PC-9 (cell line): ENCODE measurements around the gene NOS1AP. TPM values are rescaled to one million over a fixed set of nuclear protein-coding genes. Genes with fewer than 3 reads are reported as not detected.

Experiments used
- BruUV-seq: library from RNA; stranded (reverse); fragments of 400-500 nt; replicated peaks from 2 replicates; lab custom pipeline; 2021; lab: Mats Ljungman, UMichigan
- CTCF ChIA-PET: fragments of 300-600 bp; sonication (Branson Sonifier 250); formaldehyde crosslinking; loops from one replicate; lab custom pipeline; 2022; ENCODE audit warnings: antibody characterized with exemption; lab: Charles Lee
- POLR2A ChIA-PET: fragments of 300-600 bp; sonication (Branson Sonifier 250); formaldehyde crosslinking; loops from one replicate; lab custom pipeline; 2022; ENCODE audit warnings: antibody characterized with exemption; ENCODE audit not compliant: unreplicated experiment; lab: Charles Lee
- DNase-seq, 2 experiments: peaks; one replicate each; pipeline versions ENCODE4 v3.0.0 to v3.0.0-alpha.2; 2015 to 2022; ENCODE audit warnings: mixed read lengths in 1 of 2
- H2AFZ ChIP-seq: fragments of 200-600 bp; sonication (generic); 2 replicates; pipeline ENCODE4 v1.8.1; 2017; ENCODE audit warnings: antibody characterized with exemption
- H3F3A ChIP-seq: fragments of 200-600 bp; sonication (generic); 2 replicates; pipeline ENCODE4 v1.8.1; 2017; ENCODE audit warnings: antibody characterized with exemption, mild to moderate bottlenecking, low read depth; ENCODE audit not compliant: insufficient read depth
- H3K27ac ChIP-seq: fragments of 200-600 bp; sonication (generic); 2 replicates; pipeline ENCODE4 v1.6.1; 2016; ENCODE audit warnings: mixed run types
- H3K27me3 ChIP-seq: fragments of 200-600 bp; sonication (generic); 2 replicates; pipeline ENCODE4 v1.6.1; 2016; ENCODE audit warnings: low read depth, mixed run types; ENCODE audit not compliant: insufficient read depth
- H3K36me3 ChIP-seq: fragments of 200-600 bp; sonication (generic); 2 replicates; pipeline ENCODE4 v1.6.1; 2016; ENCODE audit warnings: low read depth, mixed run types
- H3K4me1 ChIP-seq: fragments of 200-600 bp; sonication (generic); replicated peaks from 2 replicates; pipeline ENCODE4 v1.6.1; 2016; ENCODE audit warnings: mixed run types; ENCODE audit not compliant: insufficient read depth
- H3K4me2 ChIP-seq: fragments of 200-600 bp; sonication (generic); 2 replicates; pipeline ENCODE4 v1.6.1; 2017; ENCODE audit warnings: mixed run types
- H3K4me3 ChIP-seq: fragments of 200-600 bp; sonication (generic); 2 replicates; pipeline ENCODE4 v1.6.1; 2016; ENCODE audit warnings: mixed run types
- H3K79me2 ChIP-seq: fragments of 200-600 bp; sonication (generic); 2 replicates; pipeline ENCODE4 v1.6.1; 2017; ENCODE audit warnings: low read depth, mixed run types
- H3K9me2 ChIP-seq: fragments of 200-600 bp; sonication (generic); 2 replicates; pipeline ENCODE4 v1.8.1; 2017; ENCODE audit warnings: mild to moderate bottlenecking; ENCODE audit not compliant: insufficient read depth
- H3K9me3 ChIP-seq: fragments of 200-600 bp; sonication (generic); 2 replicates; pipeline ENCODE4 v1.8.1; 2016; ENCODE audit warnings: low read depth; ENCODE audit not compliant: insufficient read depth
- H4K20me1 ChIP-seq: fragments of 200-600 bp; sonication (generic); 2 replicates; pipeline ENCODE4 v1.8.1; 2017; ENCODE audit not compliant: insufficient read depth
- CTCF ChIP-seq: fragments of 200-600 bp; sonication (generic); conservative IDR thresholded peaks from 2 replicates; pipeline ENCODE4 v1.6.1; 2017; ENCODE audit warnings: mixed run types, antibody characterized with exemption, mild to moderate bottlenecking, moderate library complexity
- EZH2 ChIP-seq: fragments of 200-600 bp; sonication (generic); IDR thresholded peaks from 2 replicates; pipeline ENCODE4 v1.8.0; 2017; ENCODE audit warnings: antibody characterized with exemption, low read depth
- intact Hi-C: fragments of 100-400 bp; cut with micrococcal nuclease; formaldehyde crosslinking; loops from one replicate; pipeline ENCODE4 v1.10.0; 2022; ENCODE audit not compliant: unreplicated experiment
- total RNA-seq: library from RNA; stranded (reverse); gene quantifications from 2 replicates; pipeline ENCODE4 v1.2.3, GENCODE V29; 2021

Gene NOS1AP
- total RNA-seq, 1 experiment from 2014 or later = 9.9 TPM

GRCh38 chr1:162367772-162368171, 298.3 kb downstream of the NOS1AP start:
- H3K27me3 ChIP-seq = no peaks in the 10 kb centered on the region
- intact Hi-C loops = no loop called here
- no TSS peak for BruUV-seq
- no peak for DNase-seq
- H3K27ac ChIP-seq = no peak overlapping the region
- no peak overlapping the region for H2AFZ ChIP-seq
- H3K79me2 ChIP-seq = no peaks in the 10 kb centered on the region
- H3K9me3 ChIP-seq = no peaks in the 10 kb centered on the region
- no peak for TF ChIP-seq EZH2
- TF ChIP-seq CTCF = no peak
- H3K4me1 ChIP-seq = peaks cover 12% of the 10 kb centered on the region; the same call in 1 of the 2 replicates
- no peaks in the 10 kb centered on the region for H3K9me2 ChIP-seq
- H3K4me3 ChIP-seq = no peak overlapping the region
- no peaks in the 10 kb centered on the region for H4K20me1 ChIP-seq
- POLR2A ChIA-PET = no interaction called here
- peaks cover under 1% of the 10 kb centered on the region; the same call in 1 of the 2 replicates for H3F3A ChIP-seq
- no peak overlapping the region for H3K4me2 ChIP-seq
- H3K36me3 ChIP-seq = no peaks in the 10 kb centered on the region; the same call in 1 of the 2 replicates
- CTCF ChIA-PET = interaction anchor here (0.7 kb wide), 1 partner anchor 331 kb away, joined by 3 read pairs; no protein-coding TSS in a partner anchor

DNA sequence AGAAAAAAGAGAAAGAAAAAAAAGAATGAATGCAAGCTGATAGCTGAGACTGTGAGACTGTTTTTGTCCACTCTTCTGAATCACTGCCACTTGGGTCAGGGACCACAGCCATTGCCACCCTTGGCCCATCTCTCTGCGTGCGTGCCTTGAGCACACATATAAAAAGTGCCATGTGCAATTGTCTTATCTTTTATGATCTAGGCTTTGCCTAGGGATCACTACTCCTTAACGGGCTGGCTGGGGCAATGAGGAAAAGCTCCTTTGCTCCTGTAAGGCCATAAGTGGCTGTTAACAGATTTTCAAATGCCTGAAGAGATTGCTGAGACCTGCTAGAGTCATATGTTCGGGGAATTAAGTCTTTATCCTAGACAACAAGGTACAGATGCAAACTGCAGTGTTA, 299.0 kb downstream of the NOS1AP start:
- no peak for DNase-seq
- H3K9me2 ChIP-seq = no peaks in the 10 kb centered on the region
- no peaks in the 10 kb centered on the region for H3K27me3 ChIP-seq
- no peaks in the 10 kb centered on the region for H3K79me2 ChIP-seq
- no peak overlapping the region for H3K27ac ChIP-seq
- no peak overlapping the region for H3K4me3 ChIP-seq
- H3K4me1 ChIP-seq = peaks cover 19% of the 10 kb centered on the region
- peaks cover 2% of the 10 kb centered on the region; the same call in 1 of the 2 replicates for H4K20me1 ChIP-seq
- intact Hi-C loops = no loop called here
- peaks cover 7% of the 10 kb centered on the region; the same call in 1 of the 2 replicates for H3F3A ChIP-seq
- no peak overlapping the region for H3K4me2 ChIP-seq
- no peak for TF ChIP-seq EZH2
- no peak for TF ChIP-seq CTCF
- CTCF ChIA-PET = interaction anchor here (0.7 kb wide), 1 partner anchor 331 kb away, joined by 3 read pairs; no protein-coding TSS in a partner anchor
- BruUV-seq = no TSS peak
- no peaks in the 10 kb centered on the region for H3K36me3 ChIP-seq
- H2AFZ ChIP-seq = no peak overlapping the region
- no peaks in the 10 kb centered on the region for H3K9me3 ChIP-seq
- POLR2A ChIA-PET = no interaction called here

DNA sequence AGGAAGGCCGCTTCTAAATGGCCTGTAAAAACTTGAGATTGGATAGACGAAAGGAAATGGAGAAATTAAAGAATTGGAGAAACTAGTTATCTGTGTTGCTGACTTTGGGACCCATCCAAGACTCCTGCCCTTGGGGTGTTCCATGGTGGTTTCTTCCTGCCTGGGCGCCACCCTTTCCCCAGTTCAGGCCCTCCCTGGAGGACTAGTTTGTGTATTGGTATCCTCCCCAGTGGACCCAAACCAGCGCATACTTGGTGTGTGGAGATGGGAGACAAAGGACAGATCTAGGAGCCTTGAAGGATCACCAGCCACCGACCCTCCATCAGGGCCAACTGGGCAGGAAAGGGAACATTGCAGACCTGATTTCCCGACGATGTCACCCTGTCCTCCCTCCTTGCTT, 300.1 kb downstream of the NOS1AP start:
- Histone ChIP-seq H3K36me3 (no peaks in the 10 kb centered on the region), H4K20me1 (peaks cover 10% of the 10 kb centered on the region; the same call in 1 of the 2 replicates), H3F3A (peaks cover 12% of the 10 kb centered on the region; the same call in 1 of the 2 replicates), H2AFZ (no peak overlapping the region), H3K79me2 (no peaks in the 10 kb centered on the region), H3K27ac (no peak overlapping the region), H3K4me2 (no peak overlapping the region), H3K9me2 (no peaks in the 10 kb centered on the region), H3K4me1 (peaks cover 28% of the 10 kb centered on the region), H3K9me3 (no peaks in the 10 kb centered on the region), H3K27me3 (no peaks in the 10 kb centered on the region), H3K4me3 (no peak overlapping the region)
- POLR2A ChIA-PET = no interaction called here
- no peak for DNase-seq
- intact Hi-C loops = no loop called here
- TF ChIP-seq CTCF (no peak), EZH2 (no peak)
- BruUV-seq = no TSS peak
- CTCF ChIA-PET = no interaction called here
